ENCODE data around the gene MRTFB. TPM values are rescaled to one million over a fixed set of nuclear protein-coding genes. Genes with fewer than 3 reads are reported as not detected.

MRTFB gene
- polyA plus RNA-seq, 1 experiment: 10.5 TPM

- Histone ChIP-seq H3K27me3 (ENCODE audit: control insufficient read depth, insufficient read depth, low read length) (no peaks in the 10 kb centered on the region), H3K9me3 (ENCODE audit: control insufficient read depth, insufficient read depth, low read length) (no peaks in the 10 kb centered on the region), H3K4me3 (ENCODE audit: low read depth, low read length) (no peak overlapping the region), H3K27ac (ENCODE audit: low read depth, low read length) (no peak overlapping the region)
- POLR2A ChIA-PET: no interaction called here
- DNase-seq (ENCODE audit: low read depth, low spot score): no peak
- no peak for TF ChIP-seq CTCF (IDR thresholded peaks at IDR 0.05; ENCODE audit: low read depth, low read length)
- CTCF ChIA-PET: no interaction called here
Observed at GRCh38 chr16:14112539-14112856, 41.4 kb downstream of the MRTFB start.

DNA sequence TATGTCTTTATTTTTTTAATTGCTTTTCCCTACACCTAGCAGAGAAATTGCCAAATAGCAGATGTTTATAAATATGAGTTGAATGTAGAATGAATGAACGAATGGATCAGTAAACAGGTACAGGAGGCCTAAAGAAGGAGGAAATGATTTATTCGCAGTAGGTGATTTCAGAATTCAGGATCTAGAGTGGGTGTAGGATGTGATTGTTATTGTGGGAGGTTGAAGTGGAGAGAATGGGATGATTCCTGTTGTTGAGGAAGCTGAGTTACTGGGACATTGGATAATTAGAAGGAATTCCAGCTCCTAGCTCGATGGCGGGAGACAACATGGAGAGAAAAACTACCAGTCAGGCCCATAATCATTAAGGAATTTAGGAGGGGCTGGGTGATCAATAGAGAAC is 42.2 kb downstream of the MRTFB start:
- ChIA-PET POLR2A (no interaction called here), CTCF (interaction anchor here (1.5 kb wide), 1 partner anchor 194 kb away, joined by 5 read pairs; the partner anchor contains the start of gene ERCC4)
- Histone ChIP-seq H3K4me3 (ENCODE audit: low read depth, low read length) (no peak overlapping the region), H3K27ac (ENCODE audit: low read depth, low read length) (no peak overlapping the region), H3K9me3 (ENCODE audit: control insufficient read depth, insufficient read depth, low read length) (no peaks in the 10 kb centered on the region), H3K27me3 (ENCODE audit: control insufficient read depth, insufficient read depth, low read length) (no peaks in the 10 kb centered on the region)
- TF ChIP-seq CTCF (IDR thresholded peaks at IDR 0.05; ENCODE audit: low read depth, low read length): no peak
- no peak for DNase-seq (ENCODE audit: low read depth, low spot score)

DNA sequence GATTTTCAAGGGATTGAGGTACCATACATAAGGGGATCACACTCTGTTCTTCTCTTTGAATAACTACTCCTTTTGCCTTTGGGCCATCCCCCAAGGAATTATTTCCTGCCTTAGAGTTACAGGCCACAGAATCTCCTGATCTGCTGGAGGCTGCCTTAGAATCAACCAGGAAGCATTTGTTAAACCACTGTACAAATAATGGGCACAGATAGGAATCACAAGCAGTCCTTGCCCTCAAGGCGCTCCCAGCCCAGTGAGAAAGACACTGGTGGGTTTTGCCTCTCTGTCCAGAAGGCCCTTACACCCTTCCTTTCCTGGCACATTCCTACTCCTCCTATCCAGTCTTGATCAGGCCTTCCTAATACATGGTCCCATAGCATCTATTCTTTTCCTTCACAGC is 45.9 kb downstream of the MRTFB start:
- ChIA-PET CTCF (no interaction called here), POLR2A (no interaction called here)
- Histone ChIP-seq H3K27ac (ENCODE audit: low read depth, low read length) (no peak overlapping the region), H3K9me3 (ENCODE audit: control insufficient read depth, insufficient read depth, low read length) (no peaks in the 10 kb centered on the region), H3K4me3 (ENCODE audit: low read depth, low read length) (no peak overlapping the region), H3K27me3 (ENCODE audit: control insufficient read depth, insufficient read depth, low read length) (no peaks in the 10 kb centered on the region)
- no peak for TF ChIP-seq CTCF (IDR thresholded peaks at IDR 0.05; ENCODE audit: low read depth, low read length)
- no peak for DNase-seq (ENCODE audit: low read depth, low spot score)

GRCh38 chr16:14119799-14120198 is 48.7 kb downstream of the MRTFB start:
- Histone ChIP-seq H3K27ac (ENCODE audit: low read depth, low read length) (no peak overlapping the region), H3K9me3 (ENCODE audit: control insufficient read depth, insufficient read depth, low read length) (no peaks in the 10 kb centered on the region), H3K27me3 (ENCODE audit: control insufficient read depth, insufficient read depth, low read length) (no peaks in the 10 kb centered on the region), H3K4me3 (ENCODE audit: low read depth, low read length) (no peak overlapping the region)
- ChIA-PET POLR2A (no interaction called here), CTCF (no interaction called here)
- no peak for DNase-seq (ENCODE audit: low read depth, low spot score)
- TF ChIP-seq CTCF (IDR thresholded peaks at IDR 0.05; ENCODE audit: low read depth, low read length): no peak

DNA sequence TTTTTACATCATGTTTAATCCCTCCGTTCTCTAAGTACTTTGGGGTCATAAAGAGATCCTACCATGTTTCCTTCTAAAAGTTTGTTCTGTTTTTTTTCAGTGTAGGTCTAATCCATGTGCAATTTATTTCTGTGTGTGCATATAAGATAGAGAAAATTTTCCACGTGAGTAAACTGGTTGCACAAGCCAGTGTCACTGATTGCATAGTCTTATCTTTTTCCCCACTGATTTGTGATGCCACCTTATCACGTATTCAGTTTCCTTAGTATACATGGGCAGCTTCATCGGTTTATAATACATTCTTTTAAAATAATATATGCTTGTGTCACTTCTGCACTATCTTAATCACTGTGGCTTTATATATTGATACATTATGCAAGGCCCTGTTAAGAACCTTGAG is 49.2 kb downstream of the MRTFB start:
- Histone ChIP-seq H3K27ac (ENCODE audit: low read depth, low read length) (no peak overlapping the region), H3K4me3 (ENCODE audit: low read depth, low read length) (no peak overlapping the region), H3K27me3 (ENCODE audit: control insufficient read depth, insufficient read depth, low read length) (no peaks in the 10 kb centered on the region), H3K9me3 (ENCODE audit: control insufficient read depth, insufficient read depth, low read length) (no peaks in the 10 kb centered on the region)
- ChIA-PET POLR2A (no interaction called here), CTCF (no interaction called here)
- TF ChIP-seq CTCF (IDR thresholded peaks at IDR 0.05; ENCODE audit: low read depth, low read length): no peak
- DNase-seq (ENCODE audit: low read depth, low spot score): no peak

All from AG04450 (cell line).